IPS DF 6.9 (cell line): ENCODE results near the gene SPTAN1.

Experiments used
- DNase-seq: peaks from one replicate; pipeline ENCODE4 v3.0.0-alpha.2; 2013; ENCODE audit warnings: low read depth, low spot score
- H3K27ac ChIP-seq: one replicate; pipeline ENCODE4 v1.5.1; 2013; ENCODE audit warnings: low read length, control low read depth
- H3K27me3 ChIP-seq: 2 replicates; pipeline ENCODE4 v1.6.1; 2013; ENCODE audit warnings: mild to moderate bottlenecking, low read length; ENCODE audit not compliant: control insufficient read depth, insufficient read depth
- H3K36me3 ChIP-seq: 2 replicates; pipeline ENCODE4 v1.6.1; 2013; ENCODE audit warnings: low read length; ENCODE audit not compliant: control insufficient read depth, insufficient read depth
- H3K4me1 ChIP-seq: 2 replicates; pipeline ENCODE4 v1.6.1; 2013; ENCODE audit warnings: low read length; ENCODE audit not compliant: control insufficient read depth, insufficient read depth
- H3K4me3 ChIP-seq: 2 replicates; pipeline ENCODE4 v1.5.1; 2013; ENCODE audit warnings: mild to moderate bottlenecking, low read length
- H3K9me3 ChIP-seq: 2 replicates; pipeline ENCODE4 v1.6.1; 2013; ENCODE audit warnings: low read length, inconsistent platforms; ENCODE audit not compliant: control insufficient read depth, insufficient read depth
- WGBS: extraction: QIAGEN DNeasy Blood & Tissue Kit; methylation state at CpG from one replicate; pipeline ENCODE4 v1.1.7; 2013; ENCODE audit warnings: mixed read lengths, missing lambda C conversion rate; ENCODE audit not compliant: insufficient read length, insufficient coverage; 5-methylcytosine and 5-hydroxymethylcytosine counted together

Gene SPTAN1

GRCh38 chr9:128631636-128632035 lies 79.2 kb downstream of the SPTAN1 start:
- Histone ChIP-seq H3K27me3 (no peaks in the 10 kb centered on the region), H3K36me3 (peaks cover 43% of the 10 kb centered on the region), H3K4me3 (no peak overlapping the region), H3K9me3 (no peaks in the 10 kb centered on the region), H3K27ac (no peak overlapping the region), H3K4me1 (peaks cover 7% of the 10 kb centered on the region)
- no peak for DNase-seq
- WGBS = no CpG with 5 or more reads among the region's 9 CpGs

GRCh38 chr9:128632066-128632465 lies 79.7 kb downstream of the SPTAN1 start:
- Histone ChIP-seq H3K4me1 (peaks cover 7% of the 10 kb centered on the region), H3K27ac (no peak overlapping the region), H3K4me3 (no peak overlapping the region), H3K36me3 (peaks cover 45% of the 10 kb centered on the region), H3K27me3 (no peaks in the 10 kb centered on the region), H3K9me3 (no peaks in the 10 kb centered on the region)
- DNase-seq = no peak
- no CpG with 5 or more reads among the region's 10 CpGs for WGBS

GRCh38 chr9:128632486-128632885 lies 80.1 kb downstream of the SPTAN1 start:
- Histone ChIP-seq H3K4me3 (no peak overlapping the region), H3K4me1 (peaks cover 7% of the 10 kb centered on the region), H3K27ac (no peak overlapping the region), H3K36me3 (peaks cover 43% of the 10 kb centered on the region), H3K27me3 (no peaks in the 10 kb centered on the region), H3K9me3 (no peaks in the 10 kb centered on the region)
- no peak for DNase-seq
- whole genome bisulfite sequencing = no CpG with 5 or more reads among the region's 14 CpGs

GRCh38 chr9:128633057-128633456 lies 80.7 kb downstream of the SPTAN1 start:
- no peaks in the 10 kb centered on the region for H3K27me3 ChIP-seq
- WGBS = no CpG with 5 or more reads among the region's 21 CpGs
- no peak for DNase-seq
- no peak overlapping the region for H3K27ac ChIP-seq
- H3K9me3 ChIP-seq = no peaks in the 10 kb centered on the region
- H3K36me3 ChIP-seq = peaks cover 42% of the 10 kb centered on the region
- no peak overlapping the region for H3K4me3 ChIP-seq
- H3K4me1 ChIP-seq = peaks cover 7% of the 10 kb centered on the region

- Histone ChIP-seq H3K9me3 (no peaks in the 10 kb centered on the region), H3K27ac (no peak overlapping the region), H3K4me3 (no peak overlapping the region), H3K27me3 (no peaks in the 10 kb centered on the region), H3K36me3 (peaks cover 42% of the 10 kb centered on the region), H3K4me1 (peaks cover 7% of the 10 kb centered on the region)
- WGBS = no CpG with 5 or more reads among the region's 11 CpGs
- DNase-seq = no peak
Observed at GRCh38 chr9:128633601-128634000, 81.2 kb downstream of the SPTAN1 start.

GRCh38 chr9:128634111-128634510 lies 81.7 kb downstream of the SPTAN1 start:
- peaks cover 7% of the 10 kb centered on the region for H3K4me1 ChIP-seq
- peaks cover 39% of the 10 kb centered on the region for H3K36me3 ChIP-seq
- H3K27me3 ChIP-seq = no peaks in the 10 kb centered on the region
- no peak for DNase-seq
- H3K9me3 ChIP-seq = no peaks in the 10 kb centered on the region
- H3K27ac ChIP-seq = no peak overlapping the region
- no CpG with 5 or more reads among the region's 10 CpGs for WGBS
- no peak overlapping the region for H3K4me3 ChIP-seq

- Histone ChIP-seq H3K4me3 (no peak overlapping the region), H3K36me3 (peaks cover 37% of the 10 kb centered on the region), H3K27ac (no peak overlapping the region), H3K27me3 (no peaks in the 10 kb centered on the region), H3K9me3 (no peaks in the 10 kb centered on the region), H3K4me1 (peaks cover 7% of the 10 kb centered on the region)
- no CpG with 5 or more reads among the region's 26 CpGs for WGBS
- DNase-seq = no peak
Observed at GRCh38 chr9:128634651-128635262, 82.4 kb downstream of the SPTAN1 start.

- H3K27me3 ChIP-seq = no peaks in the 10 kb centered on the region
- DNase-seq = peak; percentile 58
- H3K27ac ChIP-seq = no peak overlapping the region
- no peak overlapping the region for H3K4me3 ChIP-seq
- WGBS = no CpG with 5 or more reads among the region's 20 CpGs
- no peaks in the 10 kb centered on the region for H3K9me3 ChIP-seq
- peaks cover 39% of the 10 kb centered on the region for H3K36me3 ChIP-seq
- H3K4me1 ChIP-seq = peaks cover 7% of the 10 kb centered on the region
Observed at GRCh38 chr9:128635266-128636023, 83.1 kb downstream of the SPTAN1 start.

- WGBS = no CpG with 5 or more reads among the region's 16 CpGs
- H3K36me3 ChIP-seq = peaks cover 42% of the 10 kb centered on the region
- no peak overlapping the region for H3K27ac ChIP-seq
- no peaks in the 10 kb centered on the region for H3K27me3 ChIP-seq
- DNase-seq = peak; percentile 39
- no peak overlapping the region for H3K4me3 ChIP-seq
- no peaks in the 10 kb centered on the region for H3K9me3 ChIP-seq
- peaks cover 7% of the 10 kb centered on the region for H3K4me1 ChIP-seq
Observed at GRCh38 chr9:128636024-128636390, 83.6 kb downstream of the SPTAN1 start.

GRCh38 chr9:128636556-128637530 lies 84.5 kb downstream of the SPTAN1 start:
- no CpG with 5 or more reads among the region's 20 CpGs for WGBS
- peaks cover 7% of the 10 kb centered on the region for H3K4me1 ChIP-seq
- no peak overlapping the region for H3K27ac ChIP-seq
- no peak overlapping the region for H3K4me3 ChIP-seq
- H3K36me3 ChIP-seq = peaks cover 40% of the 10 kb centered on the region
- no peaks in the 10 kb centered on the region for H3K9me3 ChIP-seq
- no peaks in the 10 kb centered on the region for H3K27me3 ChIP-seq
- DNase-seq = no peak
